Motor neuron (in vitro differentiated cells): ENCODE data around the gene FAM53B. TPM values are rescaled to one million over a fixed set of nuclear protein-coding genes. Genes with fewer than 3 reads are reported as not detected.
A peak's percentile ranks its signal among the peaks of the same experiment; 100 is the strongest.

Experiments
- ATAC-seq, 8 experiments: fragments of 200-7000 bp; cut with Tn5 transposase; replicated peaks in 6 of 8; 2 replicates each; pipeline ENCODE4 v1.8.0; 2021; ENCODE audit warnings: mild to moderate bottlenecking in 8 of 8, moderate library complexity in 8 of 8
- H3K27ac ChIP-seq, 2 donors: fragments of 250-450 bp; sonication (Bioruptor Pico); 2 replicates each; pipeline ENCODE4 v1.9.0; 2021; ENCODE audit warnings: antibody characterized with exemption in 2 of 2, mild to moderate bottlenecking in 2 of 2, moderate library complexity in 1 of 2
- H3K4me1 ChIP-seq, 2 donors: fragments of 250-450 bp; sonication (Bioruptor Pico); replicated peaks in 1 of 2; 2 replicates each; pipeline ENCODE4 v1.6.1; 2021; ENCODE audit warnings: antibody characterized with exemption in 2 of 2, mild to moderate bottlenecking in 2 of 2, moderate library complexity in 1 of 2
- H3K4me3 ChIP-seq, 5 donors: fragments of 250-450 bp; sonication (Bioruptor Pico); 2 replicates each; pipeline ENCODE4 v1.9.0; 2021; ENCODE audit warnings: antibody characterized with exemption in 5 of 5, mild to moderate bottlenecking in 5 of 5, moderate library complexity in 4 of 5
- WGBS, 10 experiments: fragments of 450-650 bp; shearing (Covaris generic); methylation state at CpG; one replicate each; pipeline ENCODE4 v1.0.0; 2022; 5-methylcytosine and 5-hydroxymethylcytosine counted together
- in situ Hi-C, 9 experiments: fragments of 400-800 bp; cut with MboI; loops; one replicate each; pipeline ENCODE4 v1.15.0; 2021; ENCODE audit warnings: low sequenced_read_pairs in 9 of 9, low pct_unique_long_range_greater_than_20kb in 2 of 9; ENCODE audit not compliant: unreplicated experiment in 9 of 9
- total RNA-seq, 8 experiments: library from RNA; unstranded; fragments of 300-600 nt; gene quantifications; 2 replicates each; pipeline versions ENCODE4 v1.2.3 to v1.2.4, GENCODE V29; 2022

FAM53B gene
- total RNA-seq, 8 experiments from 2014 or later: 10.3 to 29.6 (median 18.8) TPM

DNA sequence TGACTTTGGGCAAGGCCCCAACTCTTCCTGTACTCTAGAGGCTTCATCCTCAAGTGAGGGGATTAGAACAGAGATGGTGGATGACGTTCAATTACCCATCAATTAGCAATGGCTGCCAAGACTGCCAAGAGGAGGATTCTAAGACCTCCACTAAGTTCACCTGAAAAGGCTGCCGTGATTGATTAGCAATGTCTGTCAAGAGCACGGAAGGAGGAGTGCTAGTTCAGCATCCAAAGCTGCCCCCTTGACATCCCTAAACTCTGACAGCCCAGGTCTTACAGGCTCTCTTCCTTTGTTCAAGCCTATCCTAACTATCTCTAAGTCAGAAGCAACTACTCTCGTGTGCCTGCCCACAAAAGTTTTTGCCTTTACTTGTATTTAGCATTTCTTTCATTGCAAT lies 68.4 kb downstream of the FAM53B start:
- 78 to 100% (median 92%) methylated on average over 2 to 4 of the region's 4 CpGs; no CpG with 5 or more reads in 4 of the 10 experiments for WGBS, 10 experiments
- no peak for ATAC-seq
- Histone ChIP-seq H3K4me1 (peaks cover 48 to 68% of the 10 kb centered on the region in 2 donors), H3K27ac (no peak overlapping the region), H3K4me3 (no peak overlapping the region)
- in situ Hi-C loops: no loop called here

DNA sequence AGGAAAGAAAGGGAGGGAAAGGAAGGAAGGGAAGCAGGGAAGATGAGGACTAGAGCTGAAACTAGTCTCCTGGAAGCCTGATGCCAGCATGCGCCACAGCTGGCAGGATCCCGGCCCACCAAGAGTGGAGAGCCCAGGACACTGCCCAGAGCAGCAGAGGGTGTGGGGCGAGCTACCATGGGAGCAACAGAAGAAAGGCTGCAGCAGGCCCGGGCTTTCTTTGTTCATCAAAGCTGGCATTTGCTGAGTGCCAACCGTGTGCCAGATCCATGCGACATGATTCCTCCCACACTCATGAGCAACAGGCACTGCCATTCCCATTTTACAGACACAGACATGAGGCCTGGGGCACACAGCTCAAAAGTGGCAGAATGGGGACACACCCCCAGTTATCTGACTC lies 68.9 kb downstream of the FAM53B start:
- no peak for ATAC-seq
- Histone ChIP-seq H3K4me3 (no peak overlapping the region), H3K27ac (no peak overlapping the region), H3K4me1 (peaks cover 54 to 68% of the 10 kb centered on the region in 2 donors)
- in situ Hi-C loops: no loop called here
- WGBS, 10 experiments: 80 to 100% (median 100%) methylated on average over 1 to 2 of the region's 6 CpGs; no CpG with 5 or more reads in 5 of the 10 experiments

DNA sequence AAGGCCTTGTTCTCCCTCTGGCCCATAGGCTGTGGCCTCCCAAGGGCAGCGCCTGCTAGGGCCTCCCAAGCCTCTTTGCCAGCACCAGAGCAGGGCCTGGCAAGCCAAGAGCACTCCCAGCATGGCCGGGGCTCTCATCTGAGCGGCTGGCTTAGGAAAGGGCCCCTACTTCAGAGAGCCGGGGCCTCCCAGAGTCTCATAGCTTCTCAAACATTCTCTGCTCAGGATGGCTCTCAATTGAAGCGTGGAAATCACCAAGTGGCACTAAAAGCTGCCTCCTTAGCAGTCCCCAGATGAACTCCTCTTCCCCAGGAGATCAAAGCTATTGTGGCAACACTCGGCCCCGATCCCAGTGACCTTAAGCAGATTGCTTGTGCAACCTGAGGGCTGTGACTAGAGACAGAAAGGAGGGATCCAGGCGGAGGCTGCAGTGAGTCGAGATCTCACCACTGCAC lies 69.4 kb downstream of the FAM53B start:
- no peak overlapping the region for H3K27ac ChIP-seq
- in situ Hi-C loops: no loop called here
- no peak overlapping the region for H3K4me3 ChIP-seq
- ATAC-seq: no peak
- 60 to 100% (median 85%) methylated on average over 1 to 5 of the region's 9 CpGs; no CpG with 5 or more reads in 2 of the 10 experiments for WGBS, 10 experiments
- peaks cover 58 to 69% of the 10 kb centered on the region in 2 donors for H3K4me1 ChIP-seq

DNA sequence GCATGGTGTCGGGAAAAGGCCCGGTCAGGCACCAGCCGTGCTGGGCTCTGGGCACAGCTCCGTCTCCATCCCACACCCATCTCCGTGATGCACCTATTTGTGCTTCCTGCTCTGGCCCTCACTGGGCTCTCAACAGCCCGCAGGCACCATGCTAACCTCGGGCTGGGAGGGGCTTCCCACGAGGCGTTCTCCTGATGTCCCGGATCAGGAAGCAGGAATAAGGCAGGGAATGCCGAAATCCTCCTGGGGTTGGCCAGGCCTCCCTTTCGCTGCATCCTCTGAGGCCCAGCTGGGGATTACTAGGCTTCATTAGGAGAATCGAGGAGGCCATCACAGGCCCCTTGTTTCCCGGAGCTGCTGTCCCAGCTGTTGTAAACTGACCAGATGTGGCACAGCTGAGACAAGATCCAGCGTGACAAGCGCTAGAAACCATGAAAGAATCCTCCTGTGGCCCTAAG lies 72.0 kb downstream of the FAM53B start:
- 47 to 80% (median 75%) methylated on average over 2 to 12 of the region's 16 CpGs; no CpG with 5 or more reads in 7 of the 10 experiments for WGBS, 10 experiments
- Histone ChIP-seq H3K4me1 (peaks cover 52 to 62% of the 10 kb centered on the region in 2 donors), H3K4me3 (no peak overlapping the region), H3K27ac (no peak overlapping the region)
- in situ Hi-C loops: no loop called here
- no peak for ATAC-seq

DNA sequence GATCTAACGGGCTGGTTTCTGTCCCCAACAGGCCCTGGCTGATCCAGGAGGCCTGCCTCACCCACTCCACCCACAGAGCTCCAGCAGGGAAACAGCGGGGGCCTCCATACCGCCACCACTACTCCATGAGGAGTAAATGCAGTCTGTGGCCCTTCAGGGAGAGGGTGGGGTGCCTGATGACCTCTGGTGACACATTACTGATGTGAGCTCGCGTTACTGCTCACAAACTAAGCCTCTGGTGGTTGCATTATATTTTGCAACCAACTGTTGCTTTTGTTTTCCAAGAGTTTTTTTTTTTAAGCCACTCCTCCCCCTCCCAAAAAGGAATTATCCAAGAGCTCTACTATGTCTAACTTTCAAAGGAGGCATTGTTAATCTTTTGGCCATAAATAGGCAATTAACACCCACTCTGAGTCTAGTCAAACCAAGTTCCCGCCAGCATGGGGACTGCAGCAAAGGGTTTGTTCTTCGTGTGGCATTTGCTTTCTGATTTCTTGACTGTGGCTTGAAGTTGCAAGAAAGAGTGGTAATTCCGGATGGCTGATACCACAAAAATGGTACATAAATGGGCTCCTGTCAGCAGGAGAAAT lies 72.6 kb downstream of the FAM53B start:
- Histone ChIP-seq H3K4me1 (peaks cover 47 to 56% of the 10 kb centered on the region in 2 donors), H3K4me3 (no peak overlapping the region), H3K27ac (peak overlapping the region; percentile 59 to 83)
- 16 to 80% (median 55%) methylated on average over 1 to 6 of the region's 8 CpGs for WGBS, 10 experiments
- peak; percentile 67 to 92 (median 77) for ATAC-seq
- in situ Hi-C loops: no loop called here

DNA sequence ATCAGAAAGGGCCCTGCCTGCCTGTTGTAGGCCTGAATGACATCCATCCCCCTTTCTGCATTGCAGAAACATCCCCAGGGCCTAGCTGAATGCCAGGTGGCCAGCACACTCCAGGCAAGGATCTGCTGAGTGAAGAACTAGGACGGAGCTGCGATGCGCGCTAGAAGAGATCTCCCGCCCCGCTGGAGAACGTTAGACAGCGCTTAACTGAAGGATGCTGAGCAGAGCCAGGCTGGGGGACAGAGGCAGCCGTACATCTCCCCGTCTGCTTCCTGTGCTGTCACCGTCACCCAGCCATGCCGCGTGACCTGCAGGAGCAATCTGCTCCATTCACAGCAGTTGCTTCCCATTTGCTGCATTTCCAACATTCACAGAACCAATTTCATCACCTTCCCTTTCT lies 73.3 kb downstream of the FAM53B start:
- peaks cover 40 to 49% of the 10 kb centered on the region in 2 donors for H3K4me1 ChIP-seq
- peak in 6 of 8 experiments; percentile 11 to 90 (median 83) for ATAC-seq
- no peak overlapping the region for H3K4me3 ChIP-seq
- WGBS, 10 experiments: 67% methylated on average over 6 of the region's 13 CpGs; no CpG with 5 or more reads in 9 of the 10 experiments
- in situ Hi-C loops: no loop called here
- H3K27ac ChIP-seq: peak overlapping the region; percentile 59 to 83

DNA sequence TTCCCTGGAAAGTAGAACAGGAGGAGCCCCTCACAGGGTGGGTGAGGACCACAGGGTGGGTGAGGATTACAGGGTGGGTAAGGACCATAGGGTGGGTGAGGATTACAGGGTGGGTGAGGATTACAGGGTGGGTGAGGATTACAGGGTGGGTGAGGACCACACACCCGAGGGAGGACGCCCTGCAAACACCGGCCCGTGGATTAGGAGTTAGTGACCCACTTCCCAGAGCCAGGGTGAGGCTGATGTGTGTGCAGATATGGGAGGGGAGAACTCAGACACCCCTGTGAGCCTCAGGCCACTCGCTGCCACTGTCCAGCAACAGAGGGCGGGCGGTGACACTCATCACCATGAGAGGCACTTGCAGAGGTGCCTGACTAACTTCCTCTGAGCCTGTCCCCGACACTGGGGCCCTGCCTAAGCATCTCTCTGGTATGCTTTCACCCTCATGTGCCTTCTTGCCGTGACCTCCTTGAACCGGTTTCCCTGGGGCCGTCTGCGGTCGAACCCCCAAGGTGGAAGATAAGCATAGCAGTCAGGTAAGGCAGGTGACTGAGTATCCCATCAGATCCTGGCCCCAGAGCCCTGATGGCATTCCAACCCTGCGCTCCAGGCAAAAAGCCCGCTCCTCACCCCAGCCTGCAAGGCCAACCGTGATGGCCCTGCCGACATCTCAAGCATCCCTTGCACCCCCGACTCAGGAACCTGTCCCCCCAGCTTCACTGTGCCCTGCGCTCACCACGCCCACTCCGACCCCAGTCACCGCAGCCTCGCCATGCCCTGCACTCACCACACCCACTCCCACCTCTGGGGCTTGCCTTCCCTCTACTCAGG lies 74.1 kb downstream of the FAM53B start:
- WGBS, 10 experiments: 80 to 100% (median 90%) methylated on average over 1 to 3 of the region's 23 CpGs; no CpG with 5 or more reads in 6 of the 10 experiments
- Histone ChIP-seq H3K4me3 (no peak overlapping the region), H3K4me1 (peaks cover 40 to 43% of the 10 kb centered on the region in 2 donors), H3K27ac (peak overlapping the region; percentile 59 to 83)
- ATAC-seq: peak in 2 of 8 experiments; percentile 4 to 22
- in situ Hi-C loops: no loop called here

DNA sequence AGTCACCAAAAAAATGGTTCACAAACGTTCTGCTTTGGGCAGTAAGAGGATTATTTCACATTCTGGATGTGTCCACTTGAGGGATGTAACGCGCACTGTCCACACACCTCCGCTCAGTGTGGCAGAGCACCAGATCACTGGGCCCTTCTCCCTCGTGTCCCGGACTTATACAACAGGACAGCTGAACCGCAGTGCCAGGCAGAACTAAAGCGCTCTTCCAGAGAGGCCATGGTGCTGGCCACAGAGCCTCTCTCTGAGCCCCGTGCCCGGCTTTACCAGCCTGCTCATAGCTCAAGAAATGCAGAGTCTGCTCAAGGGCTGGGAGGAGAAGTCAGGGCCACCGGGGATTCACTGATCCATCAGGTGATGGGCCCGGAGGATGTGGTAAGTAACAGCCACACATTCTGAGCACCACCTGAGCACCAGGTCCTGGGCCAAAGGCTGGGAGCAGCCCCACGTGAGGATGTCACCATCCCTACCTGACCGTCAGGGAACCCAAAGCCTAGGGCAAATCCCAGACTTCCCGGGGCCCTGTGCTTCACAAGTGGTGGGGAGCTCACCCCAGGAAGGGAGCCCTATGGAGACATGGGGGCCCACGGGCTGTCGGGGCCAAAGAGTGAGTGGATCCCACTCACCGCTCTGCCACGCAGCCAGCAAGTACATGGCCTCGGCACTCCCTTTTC lies 74.9 kb downstream of the FAM53B start:
- Histone ChIP-seq H3K27ac (no peak overlapping the region), H3K4me1 (peaks cover 40 to 41% of the 10 kb centered on the region in 2 donors), H3K4me3 (no peak overlapping the region)
- ATAC-seq: no peak
- 60 to 100% (median 88%) methylated on average over 1 to 9 of the region's 20 CpGs; no CpG with 5 or more reads in 3 of the 10 experiments for WGBS, 10 experiments
- in situ Hi-C loops: no loop called here

DNA sequence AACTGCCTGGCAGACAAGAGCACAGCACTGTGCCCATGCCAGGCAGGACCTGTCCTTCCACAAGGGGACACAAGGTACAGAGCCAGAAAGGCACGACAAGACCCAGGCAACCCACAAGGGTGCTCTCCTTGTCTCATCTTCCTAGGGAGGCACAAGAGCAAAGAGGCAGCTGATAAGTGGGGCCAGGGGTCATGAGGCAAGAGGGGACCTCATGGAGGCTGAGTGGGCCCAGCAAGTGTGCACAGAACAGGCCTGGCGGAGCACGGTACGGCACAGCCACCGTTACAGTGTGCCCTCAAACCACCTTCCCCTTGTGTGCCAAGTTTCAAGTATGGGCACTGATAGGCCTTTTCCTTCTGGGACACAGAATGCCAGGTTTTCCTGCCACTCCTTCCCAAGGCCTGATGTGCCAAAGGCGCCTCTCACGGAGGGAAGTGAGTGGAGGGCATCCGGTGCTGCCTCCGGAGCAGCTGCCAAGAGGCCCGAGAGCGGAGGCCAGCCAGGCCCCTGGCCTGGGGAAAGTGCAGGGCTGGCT lies 75.6 kb downstream of the FAM53B start:
- Histone ChIP-seq H3K4me3 (no peak overlapping the region), H3K4me1 (peaks cover 40 to 41% of the 10 kb centered on the region in 2 donors), H3K27ac (no peak overlapping the region)
- in situ Hi-C loops: no loop called here
- 80 to 100% (median 90%) methylated on average over 1 to 6 of the region's 11 CpGs; no CpG with 5 or more reads in 5 of the 10 experiments for WGBS, 10 experiments
- no peak for ATAC-seq

DNA sequence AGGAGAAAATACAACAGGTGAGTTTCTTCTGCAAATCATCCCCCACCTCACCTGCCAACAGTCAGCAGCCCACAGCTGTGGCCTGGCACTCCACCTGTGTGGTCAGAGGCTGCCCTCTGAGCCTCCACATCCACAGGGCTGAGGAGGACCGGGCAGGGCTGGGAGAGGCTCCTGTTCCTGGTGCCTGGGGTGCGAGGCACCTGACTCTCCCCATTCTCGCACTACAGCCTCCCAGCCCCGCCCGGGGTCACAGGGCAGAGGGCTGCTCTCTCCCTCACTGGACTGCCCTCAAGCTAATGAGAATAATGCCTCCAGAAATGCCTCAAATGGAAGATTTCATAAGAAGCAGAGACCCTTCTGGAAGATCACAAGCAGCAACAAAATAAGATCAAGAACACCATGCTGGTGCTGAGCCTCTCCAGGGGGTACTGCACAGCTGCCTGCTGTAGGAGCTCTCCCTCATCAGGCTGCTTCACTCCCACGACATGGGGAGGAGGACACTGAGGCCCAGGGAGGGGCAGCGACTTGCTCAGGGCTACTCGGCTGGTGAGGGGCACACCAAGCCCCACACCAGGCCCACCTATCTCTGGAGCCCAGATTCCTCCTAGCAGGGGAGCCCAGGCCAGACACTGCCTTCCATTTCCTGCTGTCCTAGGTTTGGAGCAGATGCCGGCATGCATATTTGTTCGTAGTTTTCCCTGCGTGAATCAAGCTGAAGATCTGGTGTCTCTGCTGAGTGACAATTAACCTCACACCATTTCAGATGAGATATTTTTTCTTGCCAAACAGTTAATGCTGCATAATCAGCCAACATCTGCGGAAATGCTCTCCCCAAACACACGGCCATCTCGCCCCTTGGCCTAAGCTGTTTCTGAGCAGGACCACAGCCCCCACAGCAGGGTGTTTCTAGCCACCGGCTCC lies 76.5 kb downstream of the FAM53B start:
- Histone ChIP-seq H3K4me3 (no peak overlapping the region), H3K27ac (peak overlapping the region in 1 of 2 donors; percentile 18), H3K4me1 (peaks cover 40% of the 10 kb centered on the region in 2 donors)
- in situ Hi-C loops: no loop called here
- ATAC-seq: peak in 1 of 8 experiments; percentile 7
- 19 to 100% (median 75%) methylated on average over 1 to 12 of the region's 15 CpGs; no CpG with 5 or more reads in 2 of the 10 experiments for WGBS, 10 experiments

DNA sequence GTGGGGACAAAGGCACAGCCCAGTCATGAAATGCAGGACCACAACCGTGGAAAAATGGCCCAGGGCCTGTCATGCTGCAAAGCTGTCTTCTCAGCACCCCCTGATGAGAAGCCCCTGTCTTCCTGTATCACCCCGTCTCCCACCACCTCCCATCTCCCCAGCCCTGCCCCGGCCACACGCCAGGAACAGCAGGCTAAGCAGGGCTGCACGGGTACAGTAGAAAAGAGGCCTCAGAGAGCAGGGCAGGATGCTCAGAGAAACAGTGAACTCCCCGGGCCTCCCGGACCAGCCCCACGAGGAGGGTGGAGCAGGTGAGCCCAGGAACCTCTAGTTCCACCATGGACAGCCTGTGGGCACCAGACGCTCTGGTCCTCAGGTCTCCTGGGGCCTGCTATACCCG lies 77.7 kb downstream of the FAM53B start:
- ATAC-seq: no peak
- in situ Hi-C loops: no loop called here
- Histone ChIP-seq H3K27ac (no peak overlapping the region), H3K4me1 (peaks cover 28 to 30% of the 10 kb centered on the region in 2 donors), H3K4me3 (no peak overlapping the region)
- 40 to 95% (median 80%) methylated on average over 1 to 4 of the region's 10 CpGs; no CpG with 5 or more reads in 6 of the 10 experiments for WGBS, 10 experiments

DNA sequence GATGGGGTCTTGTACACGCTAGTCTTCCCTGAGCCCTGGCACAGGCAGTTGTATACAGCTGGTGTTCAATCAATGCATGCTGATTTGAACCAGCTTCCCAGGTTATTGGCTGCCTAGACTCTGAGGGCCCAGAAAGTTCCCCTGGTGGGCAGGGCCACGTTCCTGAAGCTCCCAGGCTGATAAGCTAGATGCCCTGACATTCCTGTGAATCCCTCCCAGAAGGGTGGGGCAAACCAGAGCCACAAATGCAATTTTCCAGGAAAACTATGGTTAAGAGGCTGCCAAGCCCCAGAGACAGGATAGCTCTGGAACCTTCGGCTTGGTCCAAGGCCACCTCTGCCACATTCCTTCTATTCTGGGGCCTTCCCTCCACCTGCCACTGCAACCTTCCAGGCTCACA lies 78.2 kb downstream of the FAM53B start:
- H3K27ac ChIP-seq: no peak overlapping the region
- 83 to 100% (median 94%) methylated on average over 1 to 3 of the region's 3 CpGs; no CpG with 5 or more reads in 6 of the 10 experiments for WGBS, 10 experiments
- H3K4me1 ChIP-seq: peaks cover 23 to 25% of the 10 kb centered on the region in 2 donors
- ATAC-seq: peak in 3 of 8 experiments; percentile 51 to 78 (median 58)
- in situ Hi-C loops: no loop called here
- no peak overlapping the region for H3K4me3 ChIP-seq
